ENCODE measurements around the gene FRMPD4.

FRMPD4 gene

GRCh38 chrX:12240491-12240890 is 102.2 kb downstream of the FRMPD4 start:
- DNase-seq (ENCODE audit: extremely low read depth, insufficient read length) = no peak
- Histone ChIP-seq H3K27me3 (replicated peaks; ENCODE audit: control insufficient read depth, insufficient read depth, low read length) (no peaks in the 10 kb centered on the region), H3K4me3 (replicated peaks; ENCODE audit: low read depth, low read length) (no peak overlapping the region), H3K36me3 (ENCODE audit: control insufficient read depth, insufficient read depth, low read length) (no peaks in the 10 kb centered on the region)
- no peak for TF ChIP-seq CTCF (IDR thresholded peaks at IDR 0.05; ENCODE audit: insufficient read depth, low read length, poor library complexity, severe bottlenecking)

- Histone ChIP-seq H3K36me3 (ENCODE audit: control insufficient read depth, insufficient read depth, low read length) (no peaks in the 10 kb centered on the region), H3K4me3 (replicated peaks; ENCODE audit: low read depth, low read length) (no peak overlapping the region), H3K27me3 (replicated peaks; ENCODE audit: control insufficient read depth, insufficient read depth, low read length) (no peaks in the 10 kb centered on the region)
- no peak for TF ChIP-seq CTCF (IDR thresholded peaks at IDR 0.05; ENCODE audit: insufficient read depth, low read length, poor library complexity, severe bottlenecking)
- DNase-seq (ENCODE audit: extremely low read depth, insufficient read length) = no peak
Measured at GRCh38 chrX:12241026-12241425, 102.8 kb downstream of the FRMPD4 start.

- Histone ChIP-seq H3K27me3 (replicated peaks; ENCODE audit: control insufficient read depth, insufficient read depth, low read length) (no peaks in the 10 kb centered on the region), H3K4me3 (replicated peaks; ENCODE audit: low read depth, low read length) (no peak overlapping the region), H3K36me3 (ENCODE audit: control insufficient read depth, insufficient read depth, low read length) (no peaks in the 10 kb centered on the region)
- no peak for TF ChIP-seq CTCF (IDR thresholded peaks at IDR 0.05; ENCODE audit: insufficient read depth, low read length, poor library complexity, severe bottlenecking)
- no peak for DNase-seq (ENCODE audit: extremely low read depth, insufficient read length)
Measured at GRCh38 chrX:12245650-12246645, 107.7 kb downstream of the FRMPD4 start.

GRCh38 chrX:12249997-12250396 is 111.7 kb downstream of the FRMPD4 start:
- no peaks in the 10 kb centered on the region for H3K36me3 ChIP-seq (ENCODE audit: control insufficient read depth, insufficient read depth, low read length)
- H3K27me3 ChIP-seq (replicated peaks; ENCODE audit: control insufficient read depth, insufficient read depth, low read length) = no peaks in the 10 kb centered on the region
- no peak overlapping the region for H3K4me3 ChIP-seq (replicated peaks; ENCODE audit: low read depth, low read length)
- no peak for DNase-seq (ENCODE audit: extremely low read depth, insufficient read length)
- no peak for TF ChIP-seq CTCF (IDR thresholded peaks at IDR 0.05; ENCODE audit: insufficient read depth, low read length, poor library complexity, severe bottlenecking)

GRCh38 chrX:12263211-12263610 is 124.9 kb downstream of the FRMPD4 start:
- H3K27me3 ChIP-seq (replicated peaks; ENCODE audit: control insufficient read depth, insufficient read depth, low read length) = no peaks in the 10 kb centered on the region
- TF ChIP-seq CTCF (IDR thresholded peaks at IDR 0.05; ENCODE audit: insufficient read depth, low read length, poor library complexity, severe bottlenecking) = no peak
- no peak overlapping the region for H3K4me3 ChIP-seq (replicated peaks; ENCODE audit: low read depth, low read length)
- H3K36me3 ChIP-seq (ENCODE audit: control insufficient read depth, insufficient read depth, low read length) = no peaks in the 10 kb centered on the region
- no peak for DNase-seq (ENCODE audit: extremely low read depth, insufficient read length)

Measured in GM06990 (cell line).